ENCODE data around the gene UPF2.

Gene UPF2

GRCh38 chr10:11884706-11885423, 157.7 kb downstream of the UPF2 start:
- no peak for DNase-seq (ENCODE audit: low read depth)

DNA sequence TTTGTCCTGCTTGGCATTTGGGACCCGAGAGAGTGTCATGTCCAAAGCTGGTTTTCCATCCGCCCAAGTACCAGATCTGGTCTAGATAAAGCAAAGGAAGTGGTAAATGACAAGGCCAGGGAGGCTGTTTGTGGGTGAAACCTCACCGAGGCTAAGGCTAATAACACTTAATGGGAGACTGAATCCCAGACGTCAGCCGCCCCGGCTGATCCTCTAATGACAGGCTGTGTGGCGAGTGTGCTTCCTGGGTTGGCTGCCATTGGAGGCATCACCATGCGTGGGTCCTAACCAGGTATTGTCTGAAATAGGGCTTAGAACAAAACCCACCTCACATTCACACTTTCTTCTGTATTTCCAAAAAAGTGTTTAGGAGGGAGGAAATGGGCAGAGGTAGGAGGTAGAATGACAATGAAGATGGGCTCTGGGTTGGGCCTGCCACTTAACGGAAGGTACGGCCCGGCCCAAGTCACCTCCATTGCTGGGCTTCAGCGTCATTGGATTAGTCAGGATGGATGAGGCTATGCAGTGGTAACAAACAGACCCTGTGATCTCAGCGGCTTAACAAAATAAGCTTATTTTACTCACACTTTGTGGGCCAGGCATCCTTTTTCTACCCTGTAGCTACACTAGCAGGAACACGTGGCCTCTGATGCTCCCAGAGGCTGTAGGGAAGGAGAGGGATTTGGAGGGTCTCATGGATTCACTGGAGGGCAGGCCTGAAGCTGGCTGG, 159.8 kb downstream of the UPF2 start:
- DNase-seq (ENCODE audit: low read depth): no peak

- DNase-seq (ENCODE audit: low read depth): no peak
Observed at GRCh38 chr10:11881477-11882417, 160.9 kb downstream of the UPF2 start.

GRCh38 chr10:11881030-11881476, 161.6 kb downstream of the UPF2 start:
- no peak for DNase-seq (ENCODE audit: low read depth)

DNA sequence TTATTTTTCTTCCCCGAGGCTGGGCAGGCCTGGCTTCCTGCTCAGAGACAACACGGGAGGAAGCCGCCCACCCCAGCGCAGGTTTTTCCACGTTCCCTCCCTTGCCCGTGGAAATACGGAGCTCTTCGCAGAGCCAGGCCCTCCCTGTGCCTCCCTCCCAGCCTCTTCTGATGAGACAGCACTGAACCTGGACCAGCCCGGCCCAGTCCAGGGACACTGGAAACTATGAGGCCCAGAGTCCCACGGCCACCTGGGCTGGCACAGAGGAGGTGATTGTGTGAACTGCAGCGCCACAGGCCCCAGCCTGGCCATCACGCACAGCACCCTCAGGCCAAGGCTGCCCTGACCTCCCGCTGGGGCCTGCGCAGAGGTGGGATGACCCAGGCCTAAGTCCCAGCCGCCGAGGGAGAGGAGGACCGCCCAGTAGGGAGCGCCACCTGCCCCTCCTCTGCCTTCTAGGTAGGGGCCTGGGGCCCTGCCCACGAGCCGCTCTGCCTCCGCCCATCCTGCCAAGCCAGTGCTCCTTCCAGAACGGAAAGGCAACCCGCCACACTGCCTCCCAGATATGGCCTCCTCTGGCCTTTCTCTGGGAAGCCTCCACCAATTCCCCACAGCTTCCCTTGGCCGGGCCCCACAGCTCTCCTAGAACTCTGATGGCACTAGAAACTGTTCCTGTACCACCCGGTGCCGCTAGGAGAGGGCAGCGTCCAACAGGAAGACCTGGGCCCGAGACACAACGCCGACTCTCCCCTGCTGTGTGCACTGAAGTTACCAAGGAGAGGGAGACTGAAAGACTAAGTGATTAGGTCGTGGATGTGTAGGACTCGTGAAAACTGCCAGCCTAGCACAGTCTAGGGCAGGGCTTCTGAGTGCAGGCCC, 162.2 kb downstream of the UPF2 start:
- no peak for DNase-seq (ENCODE audit: low read depth)

DNA sequence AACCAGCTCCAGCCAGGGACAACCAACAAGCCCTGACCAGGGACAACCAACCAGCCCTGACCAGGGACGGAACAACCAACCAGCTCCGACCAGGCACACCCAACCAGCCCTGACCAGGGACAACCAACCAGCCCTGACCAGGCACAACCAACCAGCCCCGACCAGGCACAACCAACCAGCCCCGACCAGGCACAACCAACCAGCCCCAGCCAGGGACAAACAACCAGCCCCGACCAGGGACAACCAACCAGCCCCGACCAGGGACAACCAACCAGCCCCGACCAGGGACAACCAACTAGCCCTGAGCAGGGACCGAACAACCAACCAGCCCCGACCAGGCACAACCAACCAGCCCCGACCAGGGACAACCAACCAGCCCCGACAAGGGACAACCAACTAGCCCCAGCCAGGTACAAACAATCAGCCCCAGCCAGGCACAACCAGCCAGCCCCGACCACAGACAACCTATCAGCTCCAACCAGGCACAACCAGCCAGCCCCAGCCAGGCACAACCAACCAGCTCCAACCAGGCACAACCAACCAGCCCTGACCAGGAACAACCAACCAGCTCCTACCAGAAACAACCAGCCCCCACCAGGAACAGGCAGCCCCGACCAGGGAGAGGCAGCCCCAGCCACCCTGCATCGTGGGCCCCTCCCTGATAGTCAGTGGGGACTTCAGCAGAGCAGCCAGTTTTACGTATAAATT, 163.1 kb downstream of the UPF2 start:
- DNase-seq (ENCODE audit: low read depth): no peak

DNA sequence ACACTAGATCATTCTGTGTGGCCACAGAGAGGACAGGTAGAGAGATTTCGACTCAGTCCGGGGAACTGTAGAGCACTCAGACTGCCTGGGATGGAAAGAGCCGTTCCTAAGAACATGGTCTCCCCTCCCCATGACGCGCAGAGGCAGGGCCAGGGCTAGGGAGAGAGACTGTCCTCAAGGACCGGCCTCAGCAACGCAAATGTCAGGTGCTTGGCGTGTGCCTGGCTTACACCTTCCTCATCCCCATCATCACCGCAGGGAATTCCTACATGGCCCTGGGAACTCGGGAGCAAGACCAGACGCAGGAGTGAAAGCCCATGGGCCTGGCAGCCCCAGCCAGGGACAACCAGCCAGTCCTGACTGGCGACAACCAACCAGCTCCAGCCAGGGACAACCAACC, 163.8 kb downstream of the UPF2 start:
- no peak for DNase-seq (ENCODE audit: low read depth)

- DNase-seq (ENCODE audit: low read depth): no peak
Observed at GRCh38 chr10:11877591-11877905, 165.1 kb downstream of the UPF2 start.

DNA sequence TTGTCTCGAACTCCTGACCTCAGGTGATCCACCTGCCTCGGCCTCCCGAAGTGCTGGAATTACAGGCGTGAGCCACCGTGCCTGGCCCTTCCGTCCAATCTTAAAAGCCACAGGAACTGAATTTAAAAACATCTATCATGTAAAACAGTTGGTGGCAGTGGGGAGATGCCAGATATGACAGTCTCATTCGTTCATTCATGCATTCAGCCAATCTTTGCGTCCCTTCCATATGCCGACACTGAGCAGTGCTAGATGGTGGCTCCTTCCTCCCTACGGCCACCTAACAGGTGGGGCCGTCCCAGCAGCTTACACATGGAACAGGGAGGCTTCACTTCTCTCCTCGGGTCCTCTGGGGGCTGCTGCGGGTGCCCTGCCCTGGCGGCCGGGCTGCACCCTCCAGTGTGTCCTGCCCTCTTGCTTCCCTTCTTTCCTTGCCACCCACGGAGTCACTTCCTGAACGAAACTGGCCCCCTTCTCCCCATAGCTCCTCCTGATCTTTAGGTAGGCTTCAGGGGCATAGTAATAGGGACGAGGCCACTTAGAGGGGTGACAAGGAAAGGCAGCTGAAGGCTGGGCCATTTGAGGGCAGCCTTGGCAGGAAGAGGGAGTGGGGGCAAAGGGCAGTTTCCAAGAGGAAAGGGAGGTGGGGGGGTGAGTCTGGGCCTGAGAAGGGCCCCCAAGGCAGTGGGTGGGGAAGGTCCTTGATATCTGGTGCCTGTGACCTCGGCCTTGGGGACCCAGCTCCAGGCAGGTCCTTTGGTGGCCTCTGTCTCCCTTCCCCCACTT, 165.6 kb downstream of the UPF2 start:
- DNase-seq (ENCODE audit: low read depth): no peak

DNA sequence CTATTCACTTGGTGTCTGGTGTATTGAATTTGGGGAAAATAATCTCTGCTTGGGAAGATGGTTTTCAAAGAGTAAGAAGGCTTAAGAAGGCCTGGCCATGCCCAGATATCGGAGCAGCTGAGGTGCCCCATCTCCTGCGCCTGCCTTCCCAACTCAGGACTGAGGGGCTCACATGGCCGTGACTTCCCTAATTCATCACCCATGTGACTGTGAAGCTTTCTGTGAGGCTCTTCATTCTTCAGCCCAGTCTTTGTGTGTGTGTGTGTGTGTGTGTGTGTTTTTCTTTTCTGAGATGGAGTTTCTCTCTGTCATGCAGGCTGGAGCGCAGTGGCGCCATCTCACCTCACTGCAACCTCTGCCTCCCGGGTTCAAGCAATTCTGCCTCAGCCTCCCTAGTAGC, 166.3 kb downstream of the UPF2 start:
- no peak for DNase-seq (ENCODE audit: low read depth)

DNA sequence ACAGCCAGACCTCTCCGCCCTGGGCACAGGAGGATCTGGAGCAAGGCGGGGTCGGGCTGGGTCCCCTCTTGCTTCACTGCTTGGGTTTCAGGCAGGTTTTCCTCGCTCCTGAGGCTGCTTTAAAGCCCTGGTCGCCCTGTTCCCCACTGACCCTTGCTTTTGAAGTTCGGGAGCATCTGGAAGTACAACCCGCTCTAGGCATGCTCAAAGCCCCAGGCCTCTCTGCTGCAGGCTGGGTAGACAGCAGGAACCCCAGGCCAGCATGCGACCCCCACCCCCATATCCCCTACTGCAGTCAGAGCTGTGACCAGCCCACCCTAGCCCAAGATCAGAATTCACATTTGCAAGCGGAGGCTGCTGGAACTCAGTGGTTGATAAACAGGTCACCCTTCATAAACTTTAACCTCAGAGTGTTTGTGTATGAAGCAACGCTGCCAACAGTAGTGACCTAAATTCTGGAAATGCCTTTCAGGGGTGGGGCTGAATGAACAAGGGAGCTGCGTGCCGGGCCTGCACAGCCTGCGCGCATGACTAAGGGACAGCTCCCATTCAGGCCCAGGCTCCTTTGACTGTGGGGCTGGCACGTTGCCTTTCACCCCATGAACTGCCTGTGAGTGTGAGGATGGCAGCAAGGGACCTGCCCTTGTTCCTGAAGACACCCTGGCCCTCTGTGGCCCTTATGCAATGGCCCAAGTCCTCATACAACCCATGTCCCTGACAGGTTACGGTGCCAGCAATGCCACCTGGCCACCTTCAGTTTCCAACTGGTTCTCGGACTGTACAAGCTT, 166.9 kb downstream of the UPF2 start:
- no peak for DNase-seq (ENCODE audit: low read depth)

DNA sequence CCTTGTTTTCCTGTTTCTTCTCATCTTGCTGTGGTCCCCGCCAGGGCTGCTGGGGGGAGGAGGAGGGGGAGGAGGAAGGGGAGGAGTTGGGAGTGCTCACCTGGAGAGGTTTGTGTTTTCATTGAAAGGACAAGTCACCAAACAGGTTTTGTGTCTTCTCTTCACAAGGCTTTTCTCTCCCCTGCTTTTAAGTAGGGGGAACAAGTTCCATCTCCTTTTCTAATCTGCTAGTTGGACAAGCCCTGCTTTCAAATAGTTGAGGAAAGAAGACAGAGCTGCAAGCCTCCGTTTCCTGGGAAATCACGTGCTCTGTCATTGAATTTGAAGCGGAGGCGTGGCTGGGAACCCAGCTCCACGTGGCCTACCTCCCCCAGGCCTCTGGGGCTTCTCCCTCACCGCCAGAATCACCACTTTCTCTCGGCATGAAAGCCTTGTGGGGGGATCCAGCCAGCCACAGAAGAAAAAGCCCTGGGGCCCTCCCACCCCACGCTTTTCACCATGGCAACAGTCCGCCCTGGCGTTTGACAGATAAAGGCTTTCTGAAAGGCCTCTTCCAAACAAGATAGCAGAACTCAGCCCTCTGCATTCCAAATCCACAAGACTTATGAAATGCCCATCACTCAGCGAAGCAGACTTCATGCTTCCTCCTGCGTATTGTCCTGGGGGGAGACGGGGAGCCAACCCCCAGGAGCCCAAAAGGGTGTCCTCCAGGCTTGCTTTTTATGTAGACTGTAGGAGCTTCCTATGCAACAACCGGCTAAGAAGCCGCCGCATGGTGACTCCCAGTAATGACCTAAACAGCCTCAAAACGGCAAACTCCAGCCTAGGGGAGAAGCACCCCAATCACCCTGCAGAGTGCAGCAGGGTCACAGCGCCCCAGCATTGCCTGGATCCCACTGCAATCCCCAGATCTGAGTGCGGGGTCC, 167.8 kb downstream of the UPF2 start:
- DNase-seq (ENCODE audit: low read depth): peak; percentile 63

DNA sequence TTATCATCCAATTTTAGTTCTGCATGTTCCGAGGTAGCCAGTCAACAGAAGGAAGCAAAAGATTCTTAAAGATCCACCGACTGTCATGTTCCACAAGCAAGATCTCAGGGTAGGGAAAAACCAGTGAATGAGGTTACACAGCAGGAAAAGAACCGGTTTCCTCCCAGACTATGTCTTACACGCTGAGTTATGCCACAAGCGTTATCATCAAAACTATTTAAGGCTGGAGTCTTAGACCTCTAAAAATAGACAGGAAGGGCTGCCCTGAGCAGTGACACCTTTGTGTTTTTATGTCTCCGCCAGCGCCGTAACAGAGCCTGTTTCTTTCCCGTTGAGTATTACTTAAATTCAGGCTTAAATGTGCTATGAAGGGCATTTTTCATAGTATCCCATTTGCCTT, 171.1 kb downstream of the UPF2 start:
- DNase-seq (ENCODE audit: low read depth): no peak

GRCh38 chr10:11870900-11871400, 171.7 kb downstream of the UPF2 start:
- no peak for DNase-seq (ENCODE audit: low read depth)

DNA sequence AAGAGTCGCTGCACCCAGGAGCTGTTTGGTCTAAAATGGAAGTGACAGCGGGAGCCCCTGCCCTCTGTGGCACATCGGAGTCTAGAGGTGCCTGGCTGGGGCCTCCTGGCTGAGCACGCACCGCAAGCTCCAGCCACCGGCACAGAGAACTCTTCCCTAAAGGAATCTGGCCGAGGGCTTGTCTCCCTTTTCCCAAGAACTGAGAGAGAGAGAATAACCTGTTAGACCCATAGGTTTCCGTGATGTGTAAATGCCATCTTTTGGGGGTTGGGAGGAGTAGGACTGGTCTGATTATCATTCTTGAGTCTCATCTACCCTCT, 172.2 kb downstream of the UPF2 start:
- no peak for DNase-seq (ENCODE audit: low read depth)

Data from stimulated activated CD8-positive, alpha-beta memory T cell treated with anti-CD3 and anti-CD28 coated beads, Interleukin-4, amount 100 ng/mL, for 24 hours (primary cell).